OCI-LY1 (cell line): ENCODE data around the gene CLDN25.
"Not testable (repeated sequence)": the region's sequence is repeated elsewhere in the genome, so short reads cannot be mapped to it uniquely, and the experiment has no call there.

ENCODE experiments used
- EZH2 ChIP-seq: fragments of 200-600 bp; sonication (generic), shearing (Covaris generic); IDR thresholded peaks from 2 replicates; pipeline ENCODE4 v1.8.0; 2017; ENCODE audit warnings: borderline replicate concordance, mixed run types, mild to moderate bottlenecking, antibody characterized with exemption, low read length, moderate library complexity, mixed read lengths
- TF ChIP-seq, protein P1 (sequence below): fragments of 200-600 bp; sonication (generic), shearing (Covaris generic); IDR thresholded peaks from 2 replicates; pipeline ENCODE4 v1.5.1; 2017; ENCODE audit warnings: mild to moderate bottlenecking, antibody characterized with exemption, low read length, moderate library complexity, mixed read lengths

DNA sequence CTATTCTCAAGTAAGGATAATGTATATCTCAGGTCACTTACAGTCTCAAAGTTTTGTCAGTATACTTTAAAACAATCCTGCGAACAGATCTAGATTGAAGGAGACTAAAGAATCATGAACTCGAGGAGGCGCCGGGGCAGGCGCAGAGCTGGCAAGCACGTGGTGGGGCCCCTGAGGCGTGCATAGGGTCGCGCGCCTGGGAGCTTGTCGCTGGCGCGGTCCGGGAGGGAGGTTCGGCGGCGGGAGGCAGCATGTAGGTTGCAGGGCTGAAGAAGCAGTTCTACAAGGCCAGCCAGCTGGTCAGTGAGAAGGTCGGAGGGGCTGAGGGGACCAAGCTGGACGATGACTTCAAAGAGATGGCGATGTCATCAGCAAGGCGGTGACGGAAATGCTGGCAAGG is 9.4 kb downstream of the CLDN25 start:
- TF ChIP-seq, protein P1, sequence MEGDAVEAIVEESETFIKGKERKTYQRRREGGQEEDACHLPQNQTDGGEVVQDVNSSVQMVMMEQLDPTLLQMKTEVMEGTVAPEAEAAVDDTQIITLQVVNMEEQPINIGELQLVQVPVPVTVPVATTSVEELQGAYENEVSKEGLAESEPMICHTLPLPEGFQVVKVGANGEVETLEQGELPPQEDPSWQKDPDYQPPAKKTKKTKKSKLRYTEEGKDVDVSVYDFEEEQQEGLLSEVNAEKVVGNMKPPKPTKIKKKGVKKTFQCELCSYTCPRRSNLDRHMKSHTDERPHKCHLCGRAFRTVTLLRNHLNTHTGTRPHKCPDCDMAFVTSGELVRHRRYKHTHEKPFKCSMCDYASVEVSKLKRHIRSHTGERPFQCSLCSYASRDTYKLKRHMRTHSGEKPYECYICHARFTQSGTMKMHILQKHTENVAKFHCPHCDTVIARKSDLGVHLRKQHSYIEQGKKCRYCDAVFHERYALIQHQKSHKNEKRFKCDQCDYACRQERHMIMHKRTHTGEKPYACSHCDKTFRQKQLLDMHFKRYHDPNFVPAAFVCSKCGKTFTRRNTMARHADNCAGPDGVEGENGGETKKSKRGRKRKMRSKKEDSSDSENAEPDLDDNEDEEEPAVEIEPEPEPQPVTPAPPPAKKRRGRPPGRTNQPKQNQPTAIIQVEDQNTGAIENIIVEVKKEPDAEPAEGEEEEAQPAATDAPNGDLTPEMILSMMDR, result not testable (repeated sequence)
- TF ChIP-seq EZH2, result not testable (repeated sequence)
